ENCODE data around the gene POU3F3.

The POU3F3 gene

DNA sequence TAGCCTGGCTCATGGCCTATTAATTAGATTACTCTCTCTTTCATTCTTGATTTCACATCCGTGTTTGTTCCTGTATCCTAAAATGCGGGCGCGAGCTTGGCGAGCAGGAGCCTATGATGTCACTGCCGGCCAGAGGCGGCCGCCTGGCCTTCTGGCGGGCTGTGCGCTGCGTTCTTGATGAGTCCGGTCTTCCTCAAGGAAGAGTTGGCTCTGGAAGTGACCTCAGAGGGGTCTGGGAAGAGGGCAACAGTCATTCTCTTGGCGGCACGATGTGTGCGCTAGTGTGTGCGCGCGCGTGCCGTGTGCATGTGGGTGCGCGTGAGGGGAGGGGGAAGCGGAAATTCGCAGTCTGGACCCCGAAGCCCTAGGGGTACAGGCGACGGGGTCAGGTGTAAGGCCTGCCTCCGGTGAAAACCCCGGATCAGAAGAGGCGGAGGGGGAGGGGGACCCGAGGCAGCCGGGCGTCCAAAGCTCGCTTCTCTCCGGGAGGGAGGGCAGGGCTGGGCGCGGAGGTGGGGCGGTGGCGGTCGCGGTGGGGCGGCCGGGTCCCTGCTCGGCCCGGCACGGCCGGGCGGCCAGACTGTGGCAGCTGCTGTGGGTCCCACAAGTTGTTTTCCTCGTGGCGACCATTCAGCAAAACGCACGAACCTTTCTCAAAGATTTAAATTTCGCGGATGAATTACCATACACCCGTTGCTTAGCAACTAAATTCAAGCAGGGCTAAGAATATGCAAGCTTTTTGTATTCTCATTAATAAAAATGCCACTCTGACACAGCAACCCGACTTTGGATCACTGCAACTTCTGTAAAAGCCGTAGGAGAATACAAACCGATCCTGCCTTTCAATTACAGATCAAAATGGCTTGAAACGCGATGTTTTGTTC is 8.4 kb downstream of the POU3F3 start:
- Histone ChIP-seq H3K4me1 (ENCODE audit: insufficient read depth, low read length) (peaks cover 10% of the 10 kb centered on the region; the same call in 1 of the 2 replicates), H3K9me3 (ENCODE audit: control insufficient read depth, insufficient read depth, low read length) (no peaks in the 10 kb centered on the region), H3K9ac (ENCODE audit: low read depth, low read length) (peak overlapping the region; percentile 36; the same call in 1 of the 2 replicates), H3K36me3 (ENCODE audit: insufficient read depth, low read length) (no peaks in the 10 kb centered on the region)

GRCh38 chr2:104863146-104863467 is 9.2 kb downstream of the POU3F3 start:
- H3K36me3 ChIP-seq (ENCODE audit: insufficient read depth, low read length): no peaks in the 10 kb centered on the region
- H3K4me1 ChIP-seq (ENCODE audit: insufficient read depth, low read length): peaks cover 10% of the 10 kb centered on the region; the same call in 1 of the 2 replicates
- no peaks in the 10 kb centered on the region for H3K9me3 ChIP-seq (ENCODE audit: control insufficient read depth, insufficient read depth, low read length)
- no peak overlapping the region; the same call in 1 of the 2 replicates for H3K9ac ChIP-seq (ENCODE audit: low read depth, low read length)

- H3K4me1 ChIP-seq (ENCODE audit: insufficient read depth, low read length): peaks cover 10% of the 10 kb centered on the region; the same call in 1 of the 2 replicates
- H3K9me3 ChIP-seq (ENCODE audit: control insufficient read depth, insufficient read depth, low read length): no peaks in the 10 kb centered on the region
- peak overlapping the region; percentile 23; the same call in 1 of the 2 replicates for H3K9ac ChIP-seq (ENCODE audit: low read depth, low read length)
- no peaks in the 10 kb centered on the region for H3K36me3 ChIP-seq (ENCODE audit: insufficient read depth, low read length)
Measured at GRCh38 chr2:104863468-104864279, 9.8 kb downstream of the POU3F3 start.

DNA sequence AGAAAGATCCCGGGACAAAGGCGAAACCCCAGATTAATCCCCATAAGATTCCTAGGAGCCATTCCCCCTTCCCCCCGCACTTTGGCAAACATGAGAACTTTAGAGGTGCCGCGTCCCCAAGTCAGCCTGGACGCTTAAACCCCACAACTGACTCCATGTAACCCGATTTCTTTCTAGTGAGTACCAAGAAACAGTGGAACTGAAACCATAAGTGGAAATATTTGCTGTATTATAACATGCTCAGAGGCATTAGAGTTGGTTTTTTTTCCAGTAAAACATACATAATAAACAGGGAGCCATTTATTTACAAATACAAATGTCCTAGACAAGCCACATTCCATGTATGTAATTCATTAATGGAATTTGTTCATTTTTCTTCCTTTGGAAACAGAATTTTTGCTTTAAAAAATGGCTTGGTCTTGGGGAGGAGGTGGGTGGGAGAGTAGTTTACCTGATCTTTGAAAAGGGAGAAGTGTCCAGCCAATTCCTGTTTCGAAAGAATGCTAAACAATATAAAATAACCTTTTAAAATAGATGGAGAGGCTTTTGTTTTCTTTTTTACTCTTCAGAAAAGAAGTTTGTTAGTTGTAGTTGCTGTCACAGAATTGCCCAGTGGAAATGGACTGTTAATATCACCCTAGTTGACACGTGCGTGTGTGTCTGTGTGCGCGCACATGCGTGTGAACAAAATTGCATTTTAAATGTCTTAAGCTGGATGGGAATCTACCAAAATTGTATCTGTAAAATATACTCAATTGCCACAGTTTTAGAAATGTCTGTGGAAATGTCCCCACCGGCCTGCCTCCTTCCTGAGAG is 10.6 kb downstream of the POU3F3 start:
- Histone ChIP-seq H3K36me3 (ENCODE audit: insufficient read depth, low read length) (no peaks in the 10 kb centered on the region), H3K9me3 (ENCODE audit: control insufficient read depth, insufficient read depth, low read length) (no peaks in the 10 kb centered on the region), H3K9ac (ENCODE audit: low read depth, low read length) (no peak overlapping the region), H3K4me1 (ENCODE audit: insufficient read depth, low read length) (peaks cover 10% of the 10 kb centered on the region; the same call in 1 of the 2 replicates)

DNA sequence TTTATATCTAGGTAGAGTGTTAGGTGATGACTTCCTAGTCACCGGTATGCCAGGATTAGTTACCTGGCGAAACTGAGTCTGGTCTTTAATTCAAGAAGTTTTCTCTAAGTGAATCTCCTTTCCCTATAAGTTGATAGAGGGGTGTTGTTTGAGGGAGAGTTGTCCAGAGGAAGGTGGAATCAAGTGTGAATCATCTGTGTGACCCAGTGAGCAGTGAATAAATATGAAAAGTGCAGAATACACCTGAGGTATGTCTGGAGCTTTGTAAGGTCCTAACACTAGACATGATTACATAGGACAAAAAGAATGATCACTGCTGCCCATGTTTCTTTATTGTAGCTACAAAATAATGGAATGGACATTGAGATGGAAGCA is 11.2 kb downstream of the POU3F3 start:
- Histone ChIP-seq H3K9ac (ENCODE audit: low read depth, low read length) (no peak overlapping the region), H3K36me3 (ENCODE audit: insufficient read depth, low read length) (no peaks in the 10 kb centered on the region), H3K9me3 (ENCODE audit: control insufficient read depth, insufficient read depth, low read length) (no peaks in the 10 kb centered on the region), H3K4me1 (ENCODE audit: insufficient read depth, low read length) (peaks cover 10% of the 10 kb centered on the region; the same call in 1 of the 2 replicates)

DNA sequence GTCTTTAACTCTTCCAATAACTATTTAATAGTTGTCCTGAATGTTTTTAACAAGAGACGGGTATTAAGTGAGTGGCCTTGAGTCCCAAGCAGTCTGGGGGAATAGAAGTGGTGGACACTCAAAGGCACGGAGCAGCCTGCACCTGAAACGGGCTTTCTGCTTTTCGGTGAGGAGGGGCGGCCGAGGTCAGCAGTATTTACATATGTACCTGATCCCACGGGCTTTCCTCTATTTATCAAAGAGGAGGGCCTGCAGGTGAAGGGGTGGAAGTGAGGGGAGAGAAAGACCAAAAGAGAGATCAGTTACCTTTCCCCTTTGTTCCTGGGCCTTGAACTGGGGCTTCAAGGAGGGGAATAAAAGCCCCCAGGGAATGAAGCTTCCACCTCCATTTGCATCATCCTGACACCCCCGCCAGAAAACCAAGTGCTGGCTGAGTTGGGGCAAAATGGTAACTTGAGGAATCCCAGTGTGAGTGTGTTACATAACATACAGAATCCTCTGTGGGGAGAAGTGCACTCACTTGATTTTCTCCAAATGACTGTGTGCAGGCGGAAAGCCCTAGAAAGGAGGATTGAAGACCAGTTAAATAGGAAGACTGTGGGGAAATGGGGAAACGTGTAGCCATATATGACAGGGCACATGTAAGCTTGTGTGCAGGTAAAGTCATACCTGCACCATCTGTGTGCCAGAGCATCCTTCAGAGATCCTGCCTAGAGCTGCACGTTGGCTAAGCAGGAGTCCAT is 12.4 kb downstream of the POU3F3 start:
- no peaks in the 10 kb centered on the region for H3K36me3 ChIP-seq (ENCODE audit: insufficient read depth, low read length)
- peaks cover 10% of the 10 kb centered on the region; the same call in 1 of the 2 replicates for H3K4me1 ChIP-seq (ENCODE audit: insufficient read depth, low read length)
- H3K9ac ChIP-seq (ENCODE audit: low read depth, low read length): no peak overlapping the region
- H3K9me3 ChIP-seq (ENCODE audit: control insufficient read depth, insufficient read depth, low read length): no peaks in the 10 kb centered on the region

DNA sequence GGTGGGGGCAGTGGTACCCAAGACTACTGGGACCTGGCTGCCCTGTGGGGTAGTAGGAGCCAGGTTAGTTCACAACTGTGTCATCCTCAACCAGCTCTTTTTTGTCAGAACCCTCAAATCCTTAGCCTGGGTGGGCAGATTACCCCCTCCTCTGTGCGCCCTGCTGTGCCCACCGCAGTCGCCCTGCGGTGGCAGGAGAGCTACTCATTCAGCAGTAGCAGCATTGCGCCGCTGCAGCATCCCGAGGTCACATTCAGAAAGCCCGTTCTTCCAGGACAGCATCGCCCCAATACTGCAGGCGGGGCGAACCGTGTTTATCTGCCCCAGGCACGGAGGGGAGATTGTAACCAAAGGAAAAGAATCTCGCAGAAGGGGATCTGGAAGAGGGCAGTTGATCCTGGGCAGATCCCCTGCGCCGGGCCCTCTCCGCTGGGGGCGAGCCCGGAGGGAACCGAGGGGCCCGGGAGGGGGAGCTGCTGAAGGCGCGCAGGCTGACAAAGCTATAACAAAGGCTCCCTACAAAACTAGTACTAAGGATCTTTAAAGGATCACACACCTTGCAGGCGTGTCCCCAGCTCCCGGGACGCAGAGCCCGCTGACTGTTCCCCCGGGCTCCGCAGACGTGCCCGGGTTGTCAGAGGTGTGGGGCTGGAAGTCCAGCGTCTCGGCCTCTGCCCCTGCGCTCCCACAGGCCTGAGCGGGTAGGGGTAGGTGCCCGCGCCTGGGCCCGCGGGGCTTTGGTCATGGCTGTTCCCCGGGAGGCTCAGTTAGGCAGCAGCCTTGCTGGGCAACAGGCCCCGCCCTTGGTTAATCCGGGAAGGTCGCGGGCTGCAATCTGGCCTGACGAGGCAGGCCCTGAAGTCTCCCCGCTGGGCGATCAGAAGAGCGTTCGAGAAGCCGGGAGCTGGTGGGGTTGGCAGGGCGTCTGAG is 13.2 kb downstream of the POU3F3 start:
- Histone ChIP-seq H3K4me1 (ENCODE audit: insufficient read depth, low read length) (peaks cover 10% of the 10 kb centered on the region; the same call in 1 of the 2 replicates), H3K36me3 (ENCODE audit: insufficient read depth, low read length) (no peaks in the 10 kb centered on the region), H3K9me3 (ENCODE audit: control insufficient read depth, insufficient read depth, low read length) (no peaks in the 10 kb centered on the region), H3K9ac (ENCODE audit: low read depth, low read length) (peak overlapping the region; percentile 11; the same call in 1 of the 2 replicates)

DNA sequence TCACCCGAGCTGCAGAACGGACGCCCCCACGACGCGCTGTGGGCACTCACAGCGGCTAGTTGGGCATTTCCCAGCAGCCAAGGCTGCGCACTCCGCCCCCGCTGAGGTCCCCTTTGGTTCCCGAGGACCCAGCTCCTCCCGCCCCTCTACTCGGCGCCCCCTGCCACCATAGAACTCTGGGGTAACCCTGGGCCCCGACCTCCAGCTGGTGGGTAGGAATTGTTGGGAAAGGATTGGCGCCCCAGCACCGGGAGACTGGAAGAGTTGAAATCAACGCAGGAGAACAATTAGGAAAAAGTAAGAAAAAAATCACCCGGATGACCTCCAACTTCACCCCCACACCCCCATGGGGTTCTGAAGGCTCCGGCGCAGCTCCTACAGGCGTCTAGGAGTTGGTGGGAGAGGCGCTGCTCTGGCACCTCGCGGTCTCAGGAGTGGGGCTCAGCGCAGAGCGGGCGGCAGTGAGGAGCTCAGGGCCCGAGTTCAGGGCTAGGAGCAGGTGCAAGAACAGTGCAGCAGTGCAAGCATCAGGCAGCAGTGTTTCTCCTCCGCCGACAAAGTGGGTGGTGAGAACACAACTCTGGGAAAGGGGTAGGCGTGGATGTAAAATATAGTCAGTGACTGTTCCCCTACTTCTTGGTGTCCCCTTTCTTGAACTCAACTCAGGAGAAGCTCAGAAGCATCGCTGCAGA is 14.0 kb downstream of the POU3F3 start:
- peak overlapping the region; percentile 11; the same call in 1 of the 2 replicates for H3K9ac ChIP-seq (ENCODE audit: low read depth, low read length)

DNA sequence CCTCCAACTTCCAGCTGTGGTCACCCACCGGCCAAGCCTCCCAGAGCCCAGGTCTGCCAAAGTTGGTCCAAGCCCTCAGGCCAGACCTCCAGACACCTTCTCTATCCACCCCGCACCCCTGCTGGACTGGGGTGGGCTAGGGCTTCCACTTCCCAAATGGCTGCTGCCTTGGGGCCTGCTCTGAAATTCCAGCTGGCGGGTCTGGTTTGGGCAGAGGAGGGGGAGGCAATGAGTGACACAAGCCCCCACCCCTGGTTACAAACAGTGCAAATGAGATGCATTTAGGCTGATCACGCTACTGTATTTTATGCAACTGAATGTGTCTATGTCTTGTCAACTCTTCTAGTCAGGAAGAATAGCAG is 14.6 kb downstream of the POU3F3 start:
- peaks cover 8% of the 10 kb centered on the region; the same call in 1 of the 2 replicates for H3K4me1 ChIP-seq (ENCODE audit: insufficient read depth, low read length)
- H3K9me3 ChIP-seq (ENCODE audit: control insufficient read depth, insufficient read depth, low read length): no peaks in the 10 kb centered on the region
- no peak overlapping the region for H3K9ac ChIP-seq (ENCODE audit: low read depth, low read length)
- no peaks in the 10 kb centered on the region for H3K36me3 ChIP-seq (ENCODE audit: insufficient read depth, low read length)

More for the DNA sequence above, 14.0 kb downstream of the POU3F3 start:
- H3K9me3 ChIP-seq (ENCODE audit: control insufficient read depth, insufficient read depth, low read length): no peaks in the 10 kb centered on the region
- peaks cover 8% of the 10 kb centered on the region; the same call in 1 of the 2 replicates for H3K4me1 ChIP-seq (ENCODE audit: insufficient read depth, low read length)
- H3K36me3 ChIP-seq (ENCODE audit: insufficient read depth, low read length): no peaks in the 10 kb centered on the region

GRCh38 chr2:104870100-104870975 is 16.4 kb downstream of the POU3F3 start:
- H3K9ac ChIP-seq (ENCODE audit: low read depth, low read length): no peak overlapping the region
- H3K4me1 ChIP-seq (ENCODE audit: insufficient read depth, low read length): peaks cover 12% of the 10 kb centered on the region; the same call in 1 of the 2 replicates
- H3K36me3 ChIP-seq (ENCODE audit: insufficient read depth, low read length): no peaks in the 10 kb centered on the region
- no peaks in the 10 kb centered on the region for H3K9me3 ChIP-seq (ENCODE audit: control insufficient read depth, insufficient read depth, low read length)

- H3K9ac ChIP-seq (ENCODE audit: low read depth, low read length): no peak overlapping the region; the same call in 1 of the 2 replicates
- no peaks in the 10 kb centered on the region for H3K36me3 ChIP-seq (ENCODE audit: insufficient read depth, low read length)
- H3K9me3 ChIP-seq (ENCODE audit: control insufficient read depth, insufficient read depth, low read length): no peaks in the 10 kb centered on the region
- H3K4me1 ChIP-seq (ENCODE audit: insufficient read depth, low read length): peaks cover 9% of the 10 kb centered on the region; the same call in 1 of the 2 replicates
Measured at GRCh38 chr2:104871649-104871971, 17.7 kb downstream of the POU3F3 start.
